HG03045 (cell line): Measurements from ENCODE around the gene FER.
"Not testable (repeated sequence)": the region's sequence is repeated elsewhere in the genome, so short reads cannot be mapped to it uniquely, and the experiment has no call there.

Experiments used
- ATAC-seq: cut with Tn5 transposase; IDR thresholded peaks from one replicate; pipeline ENCODE4 v1.9.1; 2021; ENCODE audit warnings: mild to moderate bottlenecking, moderate library complexity; ENCODE audit not compliant: unreplicated experiment

The FER gene

DNA sequence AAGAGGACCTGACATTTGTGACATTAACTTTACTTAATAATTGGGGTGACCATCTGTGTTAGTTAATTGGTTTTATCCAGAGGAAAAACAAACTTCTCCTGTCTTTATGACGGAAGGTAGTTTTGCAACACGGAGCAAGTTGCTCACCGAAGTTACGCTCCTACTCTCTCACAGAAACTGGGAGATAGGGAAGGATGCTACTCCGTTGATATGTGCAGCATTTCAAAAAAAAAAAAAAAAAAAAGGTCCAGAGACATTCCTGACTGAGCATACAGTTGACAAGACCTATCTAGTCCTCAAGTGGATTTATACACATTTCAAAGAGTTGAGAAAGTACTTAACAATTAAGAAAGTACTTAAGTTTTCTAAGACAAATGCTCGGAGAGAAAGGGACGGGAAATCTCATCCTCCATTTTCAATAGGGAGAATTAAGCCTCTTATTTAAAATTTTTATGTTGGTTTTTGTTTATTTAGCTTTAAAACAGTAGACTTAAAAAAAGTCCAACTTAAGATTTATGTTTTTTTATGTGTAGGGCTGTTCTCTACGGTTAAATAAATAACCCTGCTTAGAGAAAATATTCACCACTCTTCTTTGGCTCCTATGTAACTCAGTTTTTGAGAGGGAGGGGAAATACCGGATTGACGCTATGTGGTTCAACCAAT is 455 bp upstream of the FER start:
- no peak for ATAC-seq

GRCh38 chr5:108748401-108749127 is 867 bp downstream of the FER start:
- peak; percentile 96 for ATAC-seq

- ATAC-seq = peak; percentile 41
Observed at GRCh38 chr5:108749128-108749861, 1.6 kb downstream of the FER start.

- ATAC-seq = no peak
Observed at GRCh38 chr5:108753331-108753730, 5.6 kb downstream of the FER start.

DNA sequence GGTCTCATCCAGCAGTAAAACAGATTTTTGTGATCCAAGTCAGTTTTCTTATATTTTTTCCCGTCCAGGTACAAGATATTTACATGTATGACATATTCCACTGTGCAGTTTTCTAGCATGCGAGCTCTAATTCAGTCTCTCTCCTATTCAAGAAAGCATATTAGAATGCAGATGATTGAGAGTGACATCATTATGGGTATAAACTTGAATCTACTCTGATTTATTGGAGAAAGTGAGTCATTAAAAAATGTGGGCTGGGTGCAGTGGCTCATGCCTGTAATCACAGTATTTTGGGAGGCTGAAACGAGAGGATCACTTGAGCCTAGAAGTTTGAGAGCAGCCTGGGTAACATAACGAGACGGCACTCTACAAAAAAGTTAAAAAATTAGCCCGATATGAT is 6.2 kb downstream of the FER start:
- no peak for ATAC-seq

GRCh38 chr5:108760512-108760911 is 12.8 kb downstream of the FER start:
- ATAC-seq = no peak

DNA sequence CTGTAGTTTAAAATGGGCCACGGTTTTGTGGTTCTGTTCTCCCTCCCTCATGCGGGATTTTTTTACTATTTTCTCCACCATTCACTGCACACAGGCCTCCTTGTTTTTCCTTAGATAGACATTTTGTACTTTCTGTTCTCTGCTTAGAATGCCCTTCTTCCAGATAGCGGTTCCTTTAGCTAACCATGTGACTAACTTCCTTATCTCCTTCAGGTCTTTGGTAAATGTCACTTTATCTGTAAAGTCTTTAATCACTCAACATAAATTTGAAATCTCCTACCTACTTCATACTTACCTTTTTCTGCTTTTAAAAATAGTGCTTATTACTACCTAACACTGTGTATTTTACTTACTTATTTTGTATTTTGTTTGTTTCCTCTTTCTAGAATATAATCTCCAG is 15.0 kb downstream of the FER start:
- ATAC-seq = no peak

DNA sequence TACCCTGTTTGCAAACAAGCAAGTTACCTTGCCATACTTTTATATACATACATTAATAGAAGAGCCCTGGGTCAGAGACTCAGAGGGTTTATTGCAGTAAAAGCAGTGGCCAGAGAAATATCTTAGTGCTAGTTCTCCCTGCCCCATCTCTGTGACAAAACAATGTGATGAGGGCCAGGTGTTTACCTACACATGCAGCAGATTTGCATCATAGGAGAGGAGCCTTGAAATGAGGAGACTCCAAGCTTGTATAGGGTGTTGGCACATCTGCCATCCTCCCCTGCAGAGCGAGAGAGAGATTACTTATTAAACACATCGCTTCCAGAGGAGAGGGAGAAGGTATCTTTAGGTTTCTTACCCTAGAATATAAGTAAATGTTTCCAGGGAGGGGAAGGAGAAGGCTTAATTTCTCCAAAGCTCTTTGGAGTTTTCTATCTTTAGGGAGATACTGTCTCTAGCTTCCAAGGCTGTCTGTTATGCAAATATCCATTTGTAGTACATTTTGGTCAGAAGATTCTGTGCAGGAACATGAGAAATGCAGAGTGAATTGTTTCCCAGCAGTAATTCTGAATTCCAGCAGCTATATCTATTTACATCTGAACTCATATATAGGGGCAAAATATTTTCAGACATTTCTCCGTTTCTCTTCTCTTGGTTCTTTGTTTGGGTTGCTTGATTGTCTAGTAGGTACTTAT is 15.7 kb downstream of the FER start:
- no peak for ATAC-seq

DNA sequence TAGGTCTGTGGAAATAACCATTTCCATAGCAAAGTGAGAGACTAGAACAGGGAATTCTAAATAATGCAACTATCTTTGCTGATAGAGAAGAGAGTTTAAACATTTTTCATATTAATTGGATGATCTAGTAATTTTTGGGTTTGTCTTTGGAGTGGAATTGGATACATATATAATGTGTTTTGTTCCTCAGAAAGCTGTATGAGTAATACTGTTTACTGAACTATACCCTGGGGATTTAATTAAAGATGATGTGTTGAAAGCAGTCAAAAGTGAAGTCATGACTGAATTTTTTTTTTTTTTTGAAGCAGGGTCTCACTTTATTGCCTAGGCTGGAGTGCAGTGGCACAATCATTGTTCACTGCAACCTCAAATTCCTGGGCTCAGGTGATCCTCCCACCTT is 17.9 kb downstream of the FER start:
- ATAC-seq = no peak

DNA sequence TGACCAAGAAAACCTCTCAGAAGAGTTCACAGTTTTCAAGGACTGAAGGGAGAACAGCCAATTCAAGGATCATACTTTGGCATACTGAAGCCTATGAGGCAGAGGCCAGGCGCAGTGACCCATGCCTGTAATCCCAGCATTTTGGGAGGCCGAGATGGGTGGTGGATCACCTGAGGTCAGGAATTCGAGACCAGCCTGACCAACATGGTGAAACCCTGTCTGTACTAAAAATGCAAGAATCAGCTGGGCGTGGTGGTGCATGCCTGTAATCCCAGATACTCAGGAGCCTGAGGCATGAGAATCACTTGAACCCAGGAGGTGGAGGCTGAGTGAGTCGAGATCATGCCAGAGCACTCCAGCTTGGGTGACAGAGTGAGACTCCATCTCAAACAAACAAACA is 19.2 kb downstream of the FER start:
- not testable (repeated sequence) for ATAC-seq

GRCh38 chr5:108769352-108769751 is 21.7 kb downstream of the FER start:
- no peak for ATAC-seq

- ATAC-seq = no peak
Observed at GRCh38 chr5:108772626-108773025, 24.9 kb downstream of the FER start.

GRCh38 chr5:108773330-108773729 is 25.6 kb downstream of the FER start:
- ATAC-seq = no peak

- not testable (repeated sequence) for ATAC-seq
Observed at GRCh38 chr5:108774079-108774478, 26.4 kb downstream of the FER start.

DNA sequence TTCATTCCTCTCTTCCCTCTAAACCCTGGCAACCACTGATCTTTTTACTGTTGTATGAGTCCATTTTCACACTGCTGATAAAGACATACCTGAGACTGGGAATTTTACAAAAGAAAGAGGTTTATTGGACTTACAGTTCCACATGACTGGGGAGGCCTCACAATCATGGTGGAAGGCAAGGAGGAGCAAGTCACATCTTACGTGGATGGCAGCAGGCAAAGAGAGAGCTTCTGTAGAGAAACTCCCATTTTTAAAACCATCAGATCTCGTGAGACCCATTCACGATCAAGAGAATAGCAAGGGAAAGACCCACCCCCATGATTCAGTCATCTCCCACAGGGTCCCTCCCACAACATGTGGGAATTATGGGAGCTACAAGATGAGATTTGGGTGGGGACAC is 29.9 kb downstream of the FER start:
- not testable (repeated sequence) for ATAC-seq

- ATAC-seq = not testable (repeated sequence)
Observed at GRCh38 chr5:108784577-108784976, 36.9 kb downstream of the FER start.

GRCh38 chr5:108786806-108787483 is 39.2 kb downstream of the FER start:
- no peak for ATAC-seq

DNA sequence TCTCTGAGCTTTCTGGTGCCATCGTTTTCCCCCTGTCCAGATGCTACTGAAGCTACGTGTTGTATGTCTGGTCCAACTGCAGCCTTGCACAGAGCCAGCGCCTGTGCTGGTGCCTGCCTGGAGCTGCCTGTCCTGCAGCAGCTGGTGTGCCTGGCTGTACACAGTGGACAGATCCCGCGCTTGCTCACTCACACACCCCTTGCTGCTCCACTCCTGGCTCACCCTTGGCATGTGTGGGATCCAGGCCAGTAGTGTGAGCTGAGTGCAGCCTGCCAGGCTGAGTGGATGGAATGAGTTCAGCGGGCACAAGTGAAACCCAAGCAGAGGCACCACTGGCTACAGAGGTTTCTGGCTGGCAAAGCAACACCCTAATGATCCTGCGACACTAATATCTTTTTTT is 40.4 kb downstream of the FER start:
- ATAC-seq = no peak

DNA sequence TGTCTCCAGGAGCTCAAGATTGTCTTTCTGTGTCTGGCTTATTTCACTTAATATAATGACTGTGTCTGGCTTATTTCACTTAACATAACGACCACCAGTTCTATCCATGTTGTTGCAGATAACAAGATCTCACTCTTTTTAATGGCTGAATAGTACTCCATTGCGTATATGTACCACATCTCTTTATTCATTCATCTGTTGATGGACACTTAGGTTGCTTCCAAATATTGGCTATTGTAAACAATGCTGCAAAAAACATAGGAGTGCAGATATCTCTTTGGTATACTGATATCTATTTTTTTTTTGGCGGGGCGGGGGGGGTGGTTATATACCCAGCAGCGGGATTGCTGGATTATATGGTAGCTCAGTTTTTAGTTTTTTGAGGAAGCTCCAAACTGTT is 45.5 kb downstream of the FER start:
- ATAC-seq = no peak

- not testable (repeated sequence) for ATAC-seq
Observed at GRCh38 chr5:108794349-108794748, 46.7 kb downstream of the FER start.

DNA sequence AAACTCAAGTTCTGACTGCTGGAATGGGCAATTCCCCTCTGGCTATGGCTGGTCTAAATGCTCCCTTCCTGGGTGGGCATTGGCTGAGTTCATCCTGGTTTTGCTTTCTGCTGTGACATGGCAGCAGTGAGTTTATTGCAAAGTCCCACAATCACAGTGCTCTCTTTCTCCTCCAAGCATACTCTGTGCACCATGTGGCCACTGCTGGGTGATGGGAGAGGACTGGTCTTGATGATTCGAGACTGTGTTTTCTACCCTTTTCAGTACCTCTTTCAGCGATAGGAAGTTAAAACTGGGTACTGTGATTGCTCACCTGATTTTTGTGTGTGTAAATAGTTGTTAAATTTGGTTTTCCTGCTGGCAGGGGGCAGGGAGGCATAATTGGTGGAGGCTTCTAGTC is 49.7 kb downstream of the FER start:
- ATAC-seq = no peak
